SK-N-SH (cell line): ENCODE measurements around the gene EPHB2.

Experiments used
- CHD2 ChIP-seq: fragments of 150-350 bp; IDR thresholded peaks from 2 replicates; pipeline ENCODE4 v1.6.1; 2018; ENCODE audit warnings: low read length; ENCODE audit not compliant: partially characterized antibody
- EP300 ChIP-seq, 2 experiments: IDR thresholded peaks; 2 replicates each; pipeline versions ENCODE4 v1.4.0 to v1.6.1; 2012; ENCODE audit warnings: borderline replicate concordance in 1 of 2, low read depth in 1 of 2, low read length in 1 of 2
- EZH2phosphoT487 ChIP-seq: fragments of 200-600 bp; sonication (generic); IDR thresholded peaks from 2 replicates; pipeline ENCODE4 v1.6.1; 2017; ENCODE audit warnings: low read depth, mixed run types, mild to moderate bottlenecking, antibody characterized with exemption, moderate library complexity, borderline replicate concordance
- GABPA ChIP-seq: IDR thresholded peaks from 2 replicates; pipeline ENCODE4 v1.4.0; 2012; ENCODE audit warnings: low read depth, mild to moderate bottlenecking
- GATA2 ChIP-seq: sonication (generic); formaldehyde crosslinking; IDR thresholded peaks from 2 replicates; pipeline ENCODE4 v1.5.0; 2020; ENCODE audit warnings: mild to moderate bottlenecking, missing genetic modification reagents
- JUND ChIP-seq: IDR thresholded peaks from 2 replicates; pipeline ENCODE4 v1.4.0; 2012
- MXI1 ChIP-seq: IDR thresholded peaks from 2 replicates; pipeline ENCODE4 v1.6.1; 2012; ENCODE audit warnings: mild to moderate bottlenecking, low read depth, low read length, improper control_type of control experiment
- NFIC ChIP-seq: IDR thresholded peaks from 2 replicates; pipeline ENCODE4 v1.4.0; 2012; ENCODE audit warnings: borderline replicate concordance
- POLR2AphosphoS5 ChIP-seq: IDR thresholded peaks from 2 replicates; pipeline ENCODE4 v1.6.1; 2012; ENCODE audit warnings: low read depth, low read length
- RAD21 ChIP-seq: IDR thresholded peaks from 2 replicates; pipeline ENCODE4 v1.6.1; 2012; ENCODE audit warnings: mild to moderate bottlenecking, low read length
- RCOR1 ChIP-seq: fragments of 150-350 bp; IDR thresholded peaks from 2 replicates; pipeline ENCODE4 v1.6.1; 2017; ENCODE audit warnings: antibody characterized with exemption, low read length
- TAF1 ChIP-seq: IDR thresholded peaks from 2 replicates; pipeline ENCODE4 v1.6.1; 2012; ENCODE audit warnings: low read depth, mild to moderate bottlenecking, low read length, moderate library complexity, borderline replicate concordance
- TF ChIP-seq, protein P1 (sequence below): fragments of 200-600 bp; sonication (generic); IDR thresholded peaks from 2 replicates; pipeline ENCODE4 v1.6.1; 2017; ENCODE audit warnings: antibody characterized with exemption, mild to moderate bottlenecking, moderate library complexity
- TF ChIP-seq, protein P2 (sequence below): fragments of 150-350 bp; IDR thresholded peaks from 2 replicates; pipeline ENCODE4 v1.6.1; 2017; ENCODE audit warnings: antibody characterized with exemption, low read length, low read depth, borderline replicate concordance

DNA sequence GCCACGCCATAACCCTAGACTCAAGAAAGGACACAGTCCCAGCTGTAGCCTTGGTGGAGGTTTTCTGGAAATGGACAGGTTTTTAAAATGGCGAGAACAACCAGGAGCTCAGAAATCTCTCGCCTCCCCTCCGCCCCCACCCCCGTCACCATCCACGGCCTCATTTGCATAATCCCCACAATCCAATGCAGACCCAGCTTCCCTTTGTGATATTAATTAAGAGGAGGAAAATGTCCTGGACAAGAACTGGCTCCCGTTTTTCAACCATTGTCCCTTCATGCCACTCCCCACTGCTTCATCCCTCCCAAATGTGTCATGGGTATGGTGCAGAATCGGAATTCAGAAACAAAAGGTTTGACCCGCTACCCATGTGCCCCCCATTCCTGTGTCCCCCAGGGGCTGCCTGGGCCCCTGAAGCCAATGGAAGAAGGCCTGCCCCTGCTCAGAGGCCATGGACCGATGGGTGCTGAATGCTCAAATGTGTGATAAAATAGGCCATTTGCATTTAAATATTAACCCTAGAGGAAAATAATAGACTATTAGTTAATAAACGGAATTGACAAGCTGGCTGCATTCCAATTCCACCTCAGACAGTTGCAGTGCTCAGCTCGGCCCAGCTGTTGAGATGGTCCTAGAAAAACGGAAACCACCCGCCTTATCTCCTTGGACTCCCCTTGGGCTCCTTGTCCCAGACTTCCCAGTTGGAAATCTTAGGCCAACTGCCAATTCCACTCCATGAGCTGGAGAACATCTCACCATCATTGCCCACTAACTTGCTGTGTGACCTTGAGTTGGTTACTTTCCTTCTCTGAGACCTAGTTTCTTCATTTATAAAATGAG is 10.7 kb upstream of the EPHB2 start:
- TF ChIP-seq, protein P1, sequence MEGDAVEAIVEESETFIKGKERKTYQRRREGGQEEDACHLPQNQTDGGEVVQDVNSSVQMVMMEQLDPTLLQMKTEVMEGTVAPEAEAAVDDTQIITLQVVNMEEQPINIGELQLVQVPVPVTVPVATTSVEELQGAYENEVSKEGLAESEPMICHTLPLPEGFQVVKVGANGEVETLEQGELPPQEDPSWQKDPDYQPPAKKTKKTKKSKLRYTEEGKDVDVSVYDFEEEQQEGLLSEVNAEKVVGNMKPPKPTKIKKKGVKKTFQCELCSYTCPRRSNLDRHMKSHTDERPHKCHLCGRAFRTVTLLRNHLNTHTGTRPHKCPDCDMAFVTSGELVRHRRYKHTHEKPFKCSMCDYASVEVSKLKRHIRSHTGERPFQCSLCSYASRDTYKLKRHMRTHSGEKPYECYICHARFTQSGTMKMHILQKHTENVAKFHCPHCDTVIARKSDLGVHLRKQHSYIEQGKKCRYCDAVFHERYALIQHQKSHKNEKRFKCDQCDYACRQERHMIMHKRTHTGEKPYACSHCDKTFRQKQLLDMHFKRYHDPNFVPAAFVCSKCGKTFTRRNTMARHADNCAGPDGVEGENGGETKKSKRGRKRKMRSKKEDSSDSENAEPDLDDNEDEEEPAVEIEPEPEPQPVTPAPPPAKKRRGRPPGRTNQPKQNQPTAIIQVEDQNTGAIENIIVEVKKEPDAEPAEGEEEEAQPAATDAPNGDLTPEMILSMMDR = no peak
- TF ChIP-seq POLR2AphosphoS5 (no peak), RCOR1 (no peak), JUND (no peak), RAD21 (no peak), NFIC (no peak), TAF1 (no peak), EP300 (IDR thresholded peaks at IDR 0.05; ENCODE audit: borderline replicate concordance in 1 of 2, low read depth in 1 of 2, low read length in 1 of 2) (no peak), EZH2phosphoT487 (no peak), MXI1 (no peak), GABPA (no peak), GATA2 (CRISPR knock-in tag) (no peak), CHD2 (no peak)
- TF ChIP-seq, protein P2, sequence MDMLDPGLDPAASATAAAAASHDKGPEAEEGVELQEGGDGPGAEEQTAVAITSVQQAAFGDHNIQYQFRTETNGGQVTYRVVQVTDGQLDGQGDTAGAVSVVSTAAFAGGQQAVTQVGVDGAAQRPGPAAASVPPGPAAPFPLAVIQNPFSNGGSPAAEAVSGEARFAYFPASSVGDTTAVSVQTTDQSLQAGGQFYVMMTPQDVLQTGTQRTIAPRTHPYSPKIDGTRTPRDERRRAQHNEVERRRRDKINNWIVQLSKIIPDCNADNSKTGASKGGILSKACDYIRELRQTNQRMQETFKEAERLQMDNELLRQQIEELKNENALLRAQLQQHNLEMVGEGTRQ = no peak
